ENCODE results near the gene PTPN13. TPM values are rescaled to one million over a fixed set of nuclear protein-coding genes. Genes with fewer than 3 reads are reported as not detected.

PTPN13 gene
- total RNA-seq, result 14.7 and 15.5 TPM in 2 replicates

GRCh38 chr4:86593688-86594558, at the start of gene PTPN13:
Gene PTPN13, plus strand, starts transcription at chr4:86594315. Its CDS starts 40,942 bp downstream, at chr4:86635257.

GRCh38 chr4:86848732-86849619, 254.9 kb downstream of the PTPN13 start, which contains the start of gene SLC10A6:
Gene SLC10A6, minus strand, starts transcription at chr4:86849384. Its CDS starts 269 bp downstream, at chr4:86849115.

Other genes starting within 250 kb of the PTPN13 start
- gene MAPK10, start 234.3 kb upstream of the PTPN13 start, total RNA-seq, result 2.5 and 4.0 TPM in 2 replicates